ENCODE measurements around the gene MAST3.

DNA sequence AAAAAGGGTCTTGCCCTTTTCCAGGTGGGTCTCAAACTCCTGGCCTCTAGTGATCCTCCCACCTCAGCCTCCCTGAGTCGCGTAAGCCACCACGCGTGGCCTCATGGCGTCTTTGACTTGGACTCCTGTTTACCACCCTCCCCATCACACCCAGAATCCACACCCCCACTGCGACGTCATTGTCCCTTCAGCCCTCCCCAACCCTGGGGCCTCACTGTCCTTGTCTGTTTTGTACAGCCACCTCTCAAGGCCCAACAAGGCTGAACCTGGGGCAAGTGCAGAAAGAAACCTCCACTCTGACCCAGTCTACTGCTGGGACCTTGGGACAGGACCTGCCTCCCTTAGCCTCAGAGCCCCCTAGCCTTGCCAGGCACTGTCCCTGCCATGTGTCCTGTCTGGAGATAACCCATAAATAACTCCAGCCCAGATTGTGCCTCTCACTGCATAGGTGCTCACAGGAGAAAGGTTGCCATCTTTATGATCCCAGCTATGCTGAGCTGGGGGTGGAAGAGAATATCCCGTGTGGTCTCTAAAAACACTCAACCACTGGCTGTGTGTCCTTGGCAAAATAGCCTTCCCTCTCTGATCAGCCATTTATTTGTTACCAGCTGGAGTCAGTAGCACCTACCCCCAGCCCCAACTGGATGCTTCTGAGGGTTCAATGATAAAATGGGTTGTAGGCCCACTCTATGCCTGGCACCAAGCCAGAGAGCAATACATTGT, 74.2 kb downstream of the MAST3 start:
- TF ChIP-seq, protein P1, sequence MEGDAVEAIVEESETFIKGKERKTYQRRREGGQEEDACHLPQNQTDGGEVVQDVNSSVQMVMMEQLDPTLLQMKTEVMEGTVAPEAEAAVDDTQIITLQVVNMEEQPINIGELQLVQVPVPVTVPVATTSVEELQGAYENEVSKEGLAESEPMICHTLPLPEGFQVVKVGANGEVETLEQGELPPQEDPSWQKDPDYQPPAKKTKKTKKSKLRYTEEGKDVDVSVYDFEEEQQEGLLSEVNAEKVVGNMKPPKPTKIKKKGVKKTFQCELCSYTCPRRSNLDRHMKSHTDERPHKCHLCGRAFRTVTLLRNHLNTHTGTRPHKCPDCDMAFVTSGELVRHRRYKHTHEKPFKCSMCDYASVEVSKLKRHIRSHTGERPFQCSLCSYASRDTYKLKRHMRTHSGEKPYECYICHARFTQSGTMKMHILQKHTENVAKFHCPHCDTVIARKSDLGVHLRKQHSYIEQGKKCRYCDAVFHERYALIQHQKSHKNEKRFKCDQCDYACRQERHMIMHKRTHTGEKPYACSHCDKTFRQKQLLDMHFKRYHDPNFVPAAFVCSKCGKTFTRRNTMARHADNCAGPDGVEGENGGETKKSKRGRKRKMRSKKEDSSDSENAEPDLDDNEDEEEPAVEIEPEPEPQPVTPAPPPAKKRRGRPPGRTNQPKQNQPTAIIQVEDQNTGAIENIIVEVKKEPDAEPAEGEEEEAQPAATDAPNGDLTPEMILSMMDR (conservative IDR thresholded peaks at IDR 0.05; ENCODE audit: low read length) = no peak
- no peak for TF ChIP-seq EZH2phosphoT487 (IDR thresholded peaks at IDR 0.05; ENCODE audit: borderline replicate concordance, low read depth, low read length)
